ENCODE measurements around the gene DNAJB14.

GRCh38 chr4:99853999-99854398 is 92.4 kb downstream of the DNAJB14 start:
- TF ChIP-seq EZH2 (IDR thresholded peaks at IDR 0.05; ENCODE audit: insufficient read depth, low read length) (no peak), CTCF (IDR thresholded peaks at IDR 0.05; ENCODE audit: insufficient read depth, low read depth, low read length) (no peak)

Measured in astrocyte (in vitro differentiated cells and primary cell).